Tibial artery (tissue), 4 donors: Measurements from ENCODE around the gene SREBF1.
A peak's percentile ranks its signal among the peaks of the same experiment; 100 is the strongest.

Experiments used
- DNase-seq, 2 donors: peaks; one replicate each; pipeline ENCODE4 v3.0.0-alpha.2; 2019
- H3K27ac ChIP-seq, 2 donors: fragments of 200-600 bp; sonication (generic) in 1 of 2; 1 replicate in 1 of 2; 2 replicates in 1 of 2; pipeline ENCODE4 v1.5.1; 2018 to 2019; ENCODE audit warnings: mild to moderate bottlenecking in 1 of 2
- H3K27me3 ChIP-seq, 2 donors: fragments of 200-600 bp; sonication (generic) in 1 of 2; one replicate each; pipeline versions ENCODE4 v1.5.1 to v1.6.0; 2016 to 2019
- H3K36me3 ChIP-seq, 3 donors: fragments of 200-600 bp; sonication (generic) in 2 of 3; one replicate each; pipeline ENCODE4 v1.5.1; 2016 to 2019; ENCODE audit warnings: mild to moderate bottlenecking in 2 of 3
- H3K4me1 ChIP-seq, 4 donors: fragments of 200-600 bp; sonication (generic) in 2 of 4; 1 replicate in 3 of 4; 2 replicates in 1 of 4; pipeline ENCODE4 v1.5.1; 2016 to 2019
- H3K4me3 ChIP-seq, 2 donors: fragments of 200-600 bp; sonication (generic) in 1 of 2; 1 replicate in 1 of 2; 2 replicates in 1 of 2; pipeline ENCODE4 v1.5.1; 2018 to 2019; ENCODE audit warnings: mild to moderate bottlenecking in 2 of 2
- H3K9me3 ChIP-seq, 3 donors: fragments of 200-600 bp; sonication (generic) in 1 of 3; one replicate each; pipeline ENCODE4 v1.5.1; 2016 to 2019
- intact Hi-C: fragments of 100-400 bp; cut with DNase I; formaldehyde crosslinking; loops from one replicate; pipeline ENCODE4 v1.15.0; 2023; ENCODE audit warnings: low total_unique reads
- TF ChIP-seq, protein P1 (sequence below), 2 experiments: fragments of 200-600 bp in 1 of 2; fragments of 450-650 bp in 1 of 2; IDR thresholded peaks; one replicate each; pipeline ENCODE4 v1.5.1; 2017 to 2019; ENCODE audit warnings: antibody characterized with exemption in 2 of 2, mild to moderate bottlenecking in 1 of 2, moderate library complexity in 1 of 2

The SREBF1 gene

GRCh38 chr17:17824783-17825614 is 11.8 kb downstream of the SREBF1 start:
- Histone ChIP-seq H3K9me3 (no peaks in the 10 kb centered on the region), H3K27ac (peak overlapping the region; percentile 78 to 92), H3K36me3 (peaks cover under 1 to 15% (median 2%) of the 10 kb centered on the region in 3 donors), H3K4me1 (peaks cover 5 to 80% (median 47%) of the 10 kb centered on the region in 4 donors), H3K4me3 (peak overlapping the region in 1 of 2 donors; percentile 64), H3K27me3 (no peaks in the 10 kb centered on the region)
- intact Hi-C loops, result loop anchor here (5.0 kb wide), 1 partner anchor 1682 kb away; no protein-coding TSS in a partner anchor
- TF ChIP-seq, protein P1, sequence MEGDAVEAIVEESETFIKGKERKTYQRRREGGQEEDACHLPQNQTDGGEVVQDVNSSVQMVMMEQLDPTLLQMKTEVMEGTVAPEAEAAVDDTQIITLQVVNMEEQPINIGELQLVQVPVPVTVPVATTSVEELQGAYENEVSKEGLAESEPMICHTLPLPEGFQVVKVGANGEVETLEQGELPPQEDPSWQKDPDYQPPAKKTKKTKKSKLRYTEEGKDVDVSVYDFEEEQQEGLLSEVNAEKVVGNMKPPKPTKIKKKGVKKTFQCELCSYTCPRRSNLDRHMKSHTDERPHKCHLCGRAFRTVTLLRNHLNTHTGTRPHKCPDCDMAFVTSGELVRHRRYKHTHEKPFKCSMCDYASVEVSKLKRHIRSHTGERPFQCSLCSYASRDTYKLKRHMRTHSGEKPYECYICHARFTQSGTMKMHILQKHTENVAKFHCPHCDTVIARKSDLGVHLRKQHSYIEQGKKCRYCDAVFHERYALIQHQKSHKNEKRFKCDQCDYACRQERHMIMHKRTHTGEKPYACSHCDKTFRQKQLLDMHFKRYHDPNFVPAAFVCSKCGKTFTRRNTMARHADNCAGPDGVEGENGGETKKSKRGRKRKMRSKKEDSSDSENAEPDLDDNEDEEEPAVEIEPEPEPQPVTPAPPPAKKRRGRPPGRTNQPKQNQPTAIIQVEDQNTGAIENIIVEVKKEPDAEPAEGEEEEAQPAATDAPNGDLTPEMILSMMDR (IDR thresholded peaks at IDR 0.05), result no peak
- peak; percentile 73 to 92 for DNase-seq

DNA sequence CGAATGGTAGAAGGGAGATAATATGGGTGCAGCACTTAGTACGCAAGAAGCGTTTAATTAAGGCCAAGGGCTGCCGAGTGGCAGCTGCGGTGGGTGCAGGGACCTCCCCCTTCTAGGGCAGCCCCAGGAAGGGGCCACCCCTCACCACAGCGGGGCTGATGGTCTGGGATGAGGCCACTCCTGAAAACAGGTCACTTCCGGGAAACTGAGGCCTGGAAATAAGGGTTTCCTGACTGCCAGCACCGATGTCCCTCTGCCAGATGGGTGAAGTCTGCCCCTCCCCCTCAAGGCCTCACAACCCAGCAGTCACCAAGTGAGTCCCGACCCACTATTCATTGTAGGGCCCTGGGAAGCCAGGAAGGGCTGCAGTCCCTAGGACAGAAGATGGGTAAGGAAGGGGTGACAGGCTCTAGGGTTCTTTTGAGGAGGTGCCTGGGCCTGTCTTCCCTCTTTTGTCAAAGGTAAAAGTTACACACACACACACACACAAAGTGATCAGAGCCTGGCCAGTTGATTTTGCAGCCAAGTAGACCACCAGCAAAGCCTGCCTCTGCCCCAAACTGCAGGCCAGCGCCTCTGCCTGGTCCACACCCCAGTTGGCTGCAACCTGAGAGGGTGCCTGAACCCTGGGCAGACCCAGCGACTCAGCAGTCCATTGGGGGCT is 12.5 kb downstream of the SREBF1 start:
- Histone ChIP-seq H3K27me3 (no peaks in the 10 kb centered on the region), H3K36me3 (peaks cover 8 to 22% (median 9%) of the 10 kb centered on the region in 3 donors), H3K4me1 (peaks cover 5 to 82% (median 50%) of the 10 kb centered on the region in 4 donors), H3K4me3 (peak overlapping the region; percentile 64), H3K9me3 (no peaks in the 10 kb centered on the region), H3K27ac (peak overlapping the region; percentile 78 to 92)
- DNase-seq, result no peak
- intact Hi-C loops, result no loop called here
- TF ChIP-seq, protein P1 (IDR thresholded peaks at IDR 0.05), result no peak

GRCh38 chr17:17823433-17824118 is 13.2 kb downstream of the SREBF1 start:
- intact Hi-C loops, result no loop called here
- Histone ChIP-seq H3K9me3 (no peaks in the 10 kb centered on the region), H3K27ac (peak overlapping the region; percentile 78 to 92), H3K4me1 (peaks cover 5 to 87% (median 53%) of the 10 kb centered on the region in 4 donors), H3K4me3 (peak overlapping the region; percentile 64), H3K36me3 (peaks cover 12 to 29% (median 16%) of the 10 kb centered on the region in 3 donors), H3K27me3 (no peaks in the 10 kb centered on the region)
- DNase-seq, result peak; percentile 84 to 96
- TF ChIP-seq, protein P1 (IDR thresholded peaks at IDR 0.05), result no peak

- TF ChIP-seq, protein P1 (IDR thresholded peaks at IDR 0.05), result no peak
- Histone ChIP-seq H3K4me1 (peaks cover 5 to 89% (median 59%) of the 10 kb centered on the region in 4 donors), H3K27me3 (no peaks in the 10 kb centered on the region), H3K36me3 (peaks cover 15 to 39% (median 17%) of the 10 kb centered on the region in 3 donors), H3K4me3 (peak overlapping the region; percentile 64), H3K27ac (peak overlapping the region; percentile 58 to 69), H3K9me3 (no peaks in the 10 kb centered on the region)
- intact Hi-C loops, result no loop called here
- no peak for DNase-seq
These were observed 14.2 kb downstream of the SREBF1 start for GRCh38 chr17:17822616-17823015.

DNA sequence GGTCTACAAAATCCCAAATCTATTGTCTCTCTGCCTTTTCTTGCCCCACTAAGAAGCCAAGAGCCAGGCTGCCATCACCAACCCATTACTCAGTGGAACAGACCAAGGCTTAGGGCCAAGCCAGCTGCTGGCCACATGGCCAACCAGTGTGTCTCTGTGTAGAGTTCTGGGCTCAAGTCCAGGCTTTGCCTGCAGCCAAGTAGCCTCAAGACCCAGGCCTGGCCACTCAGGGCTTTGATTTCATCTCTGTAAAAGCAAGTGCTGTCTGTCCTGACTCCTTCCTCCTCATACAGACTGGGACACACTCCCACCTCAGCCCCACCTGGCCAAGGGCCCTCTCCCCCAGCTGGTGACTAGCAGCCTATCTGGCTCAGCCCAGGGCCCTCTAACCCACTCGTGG is 14.6 kb downstream of the SREBF1 start:
- H3K27ac ChIP-seq, result peak overlapping the region; percentile 58 to 69
- DNase-seq, result peak; percentile 88 to 91
- H3K36me3 ChIP-seq, result peaks cover 17 to 39% (median 18%) of the 10 kb centered on the region in 3 donors
- TF ChIP-seq, protein P1 (IDR thresholded peaks at IDR 0.05), result no peak
- peaks cover 5 to 84% (median 59%) of the 10 kb centered on the region in 4 donors for H3K4me1 ChIP-seq
- H3K9me3 ChIP-seq, result no peaks in the 10 kb centered on the region
- H3K27me3 ChIP-seq, result no peaks in the 10 kb centered on the region
- peak overlapping the region; percentile 64 for H3K4me3 ChIP-seq
- intact Hi-C loops, result no loop called here
